Measurements from ENCODE around the gene SH3D21. TPM values are rescaled to one million over a fixed set of nuclear protein-coding genes. Genes with fewer than 3 reads are reported as not detected.

The SH3D21 gene
- polyA plus RNA-seq, 1 donor from 2014 or later, result 2.6 TPM

GRCh38 chr1:36359383-36359782 lies 53.2 kb downstream of the SH3D21 start:
- H3K9me2 ChIP-seq (ENCODE audit: insufficient read depth, low read length), result no peaks in the 10 kb centered on the region
- no peaks in the 10 kb centered on the region for H3K79me2 ChIP-seq (replicated peaks; ENCODE audit: insufficient read depth, low read length)
- TF ChIP-seq REST (IDR thresholded peaks at IDR 0.05; ENCODE audit: borderline replicate concordance) (no peak), MXI1 (conservative IDR thresholded peaks at IDR 0.05; ENCODE audit: poor library complexity, severe bottlenecking) (no peak), TAF1 (IDR thresholded peaks at IDR 0.05; ENCODE audit: low read depth) (no peak), SMC3 (conservative IDR thresholded peaks at IDR 0.05; ENCODE audit: poor library complexity) (no peak), EZH2 (IDR thresholded peaks at IDR 0.05; ENCODE audit: borderline replicate concordance, insufficient read depth, low read length, poor library complexity, severe bottlenecking) (no peak), RAD21 (conservative IDR thresholded peaks at IDR 0.05) (no peak), CTCF (IDR thresholded peaks at IDR 0.05; ENCODE audit: poor library complexity, severe bottlenecking) (no peak), POLR2AphosphoS5 (IDR thresholded peaks at IDR 0.05) (no peak), EP300 (conservative IDR thresholded peaks at IDR 0.05; ENCODE audit: poor library complexity, severe bottlenecking) (no peak)
- no peak overlapping the region for H3K4me2 ChIP-seq (ENCODE audit: low read length)
- H3K4me3 ChIP-seq (ENCODE audit: low read length), result no peak overlapping the region
- no peaks in the 10 kb centered on the region for H3F3A ChIP-seq (ENCODE audit: insufficient read depth, low read length, poor library complexity, severe bottlenecking)
- H3K27me3 ChIP-seq (ENCODE audit: insufficient read depth, low read depth, low read length), result no peaks in the 10 kb centered on the region
- H3K9ac ChIP-seq (ENCODE audit: low read length), result no peak overlapping the region
- H3K9me3 ChIP-seq (ENCODE audit: low read length), result no peaks in the 10 kb centered on the region
- H3K36me3 ChIP-seq (ENCODE audit: insufficient read depth, low read length), result no peaks in the 10 kb centered on the region
- H4K20me1 ChIP-seq (ENCODE audit: insufficient read depth), result no peaks in the 10 kb centered on the region
- H2AFZ ChIP-seq (ENCODE audit: low read depth, low read length), result no peak overlapping the region
- no peak overlapping the region for H3K27ac ChIP-seq (ENCODE audit: low read length)

GRCh38 chr1:36359911-36360550 lies 53.9 kb downstream of the SH3D21 start:
- Histone ChIP-seq H3K27ac (ENCODE audit: low read length) (no peak overlapping the region), H3F3A (ENCODE audit: insufficient read depth, low read length, poor library complexity, severe bottlenecking) (no peaks in the 10 kb centered on the region), H4K20me1 (ENCODE audit: insufficient read depth) (no peaks in the 10 kb centered on the region), H2AFZ (ENCODE audit: low read depth, low read length) (no peak overlapping the region), H3K9ac (ENCODE audit: low read length) (no peak overlapping the region), H3K36me3 (ENCODE audit: insufficient read depth, low read length) (no peaks in the 10 kb centered on the region), H3K4me3 (ENCODE audit: low read length) (no peak overlapping the region), H3K9me3 (ENCODE audit: low read length) (no peaks in the 10 kb centered on the region), H3K79me2 (replicated peaks; ENCODE audit: insufficient read depth, low read length) (no peaks in the 10 kb centered on the region), H3K27me3 (ENCODE audit: insufficient read depth, low read depth, low read length) (no peaks in the 10 kb centered on the region), H3K4me2 (ENCODE audit: low read length) (no peak overlapping the region), H3K9me2 (ENCODE audit: insufficient read depth, low read length) (no peaks in the 10 kb centered on the region)
- TF ChIP-seq CTCF (IDR thresholded peaks at IDR 0.05; ENCODE audit: poor library complexity, severe bottlenecking) (no peak), EZH2 (IDR thresholded peaks at IDR 0.05; ENCODE audit: borderline replicate concordance, insufficient read depth, low read length, poor library complexity, severe bottlenecking) (no peak), TAF1 (IDR thresholded peaks at IDR 0.05; ENCODE audit: low read depth) (no peak), SMC3 (conservative IDR thresholded peaks at IDR 0.05; ENCODE audit: poor library complexity) (no peak), EP300 (conservative IDR thresholded peaks at IDR 0.05; ENCODE audit: poor library complexity, severe bottlenecking) (no peak), REST (IDR thresholded peaks at IDR 0.05; ENCODE audit: borderline replicate concordance) (no peak), POLR2AphosphoS5 (IDR thresholded peaks at IDR 0.05) (no peak), RAD21 (conservative IDR thresholded peaks at IDR 0.05) (no peak), MXI1 (conservative IDR thresholded peaks at IDR 0.05; ENCODE audit: poor library complexity, severe bottlenecking) (no peak)

Measured in neural cell (in vitro differentiated cells).